Measurements from ENCODE around the gene NYAP2.

Gene NYAP2

DNA sequence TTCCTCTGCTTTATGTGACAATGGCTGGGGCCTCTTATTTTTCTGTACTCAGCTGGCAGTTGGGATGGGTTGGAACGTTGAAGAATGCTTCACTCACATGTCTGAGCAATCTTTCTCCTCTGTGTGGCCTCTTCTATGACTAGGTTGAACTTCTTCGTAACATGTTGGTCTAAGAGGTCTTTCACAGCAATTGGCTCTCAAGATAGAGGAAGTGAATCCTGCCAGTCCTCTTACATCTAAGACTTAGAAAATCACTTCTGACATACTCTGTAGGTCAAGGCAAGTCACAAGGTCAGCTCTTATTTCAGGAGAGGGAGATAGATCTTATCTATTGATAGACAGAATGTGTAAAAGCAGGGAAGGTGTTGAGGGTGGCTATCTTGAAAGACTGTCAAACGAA, 174.1 kb downstream of the NYAP2 start:
- TF ChIP-seq, protein P1, sequence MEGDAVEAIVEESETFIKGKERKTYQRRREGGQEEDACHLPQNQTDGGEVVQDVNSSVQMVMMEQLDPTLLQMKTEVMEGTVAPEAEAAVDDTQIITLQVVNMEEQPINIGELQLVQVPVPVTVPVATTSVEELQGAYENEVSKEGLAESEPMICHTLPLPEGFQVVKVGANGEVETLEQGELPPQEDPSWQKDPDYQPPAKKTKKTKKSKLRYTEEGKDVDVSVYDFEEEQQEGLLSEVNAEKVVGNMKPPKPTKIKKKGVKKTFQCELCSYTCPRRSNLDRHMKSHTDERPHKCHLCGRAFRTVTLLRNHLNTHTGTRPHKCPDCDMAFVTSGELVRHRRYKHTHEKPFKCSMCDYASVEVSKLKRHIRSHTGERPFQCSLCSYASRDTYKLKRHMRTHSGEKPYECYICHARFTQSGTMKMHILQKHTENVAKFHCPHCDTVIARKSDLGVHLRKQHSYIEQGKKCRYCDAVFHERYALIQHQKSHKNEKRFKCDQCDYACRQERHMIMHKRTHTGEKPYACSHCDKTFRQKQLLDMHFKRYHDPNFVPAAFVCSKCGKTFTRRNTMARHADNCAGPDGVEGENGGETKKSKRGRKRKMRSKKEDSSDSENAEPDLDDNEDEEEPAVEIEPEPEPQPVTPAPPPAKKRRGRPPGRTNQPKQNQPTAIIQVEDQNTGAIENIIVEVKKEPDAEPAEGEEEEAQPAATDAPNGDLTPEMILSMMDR (conservative IDR thresholded peaks at IDR 0.05): no peak
- no peak for TF ChIP-seq ZFX (IDR thresholded peaks at IDR 0.05)
- H3K27ac ChIP-seq: no peak overlapping the region

DNA sequence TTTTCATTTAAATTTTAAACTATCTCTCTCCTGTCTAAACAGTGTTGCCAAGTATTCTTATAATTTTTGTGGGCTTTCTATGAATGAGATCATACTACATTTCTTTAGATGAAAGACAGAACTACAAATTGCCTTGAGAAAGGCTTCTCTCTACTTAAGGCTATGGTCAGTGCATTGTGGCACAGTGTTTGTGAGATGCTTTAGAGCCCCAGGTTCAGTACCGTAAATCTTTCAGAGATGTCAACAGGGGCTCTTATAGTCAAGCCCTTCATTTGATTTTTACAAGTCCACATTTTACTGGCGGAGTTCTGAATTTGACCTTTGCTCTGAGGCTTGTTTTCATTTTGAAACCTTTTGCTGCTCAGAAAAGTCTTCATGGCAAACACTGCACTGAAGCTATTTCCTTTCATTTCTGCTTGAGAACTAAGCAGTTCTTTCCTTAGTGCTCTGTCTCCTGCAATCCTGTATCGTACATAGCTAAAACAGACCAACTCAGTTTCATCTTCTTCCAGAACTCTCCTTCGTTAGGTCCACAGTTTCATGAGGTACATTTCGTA, 175.2 kb downstream of the NYAP2 start:
- H3K27ac ChIP-seq: no peak overlapping the region
- no peak for TF ChIP-seq ZFX (IDR thresholded peaks at IDR 0.05)
- TF ChIP-seq, protein P1 (conservative IDR thresholded peaks at IDR 0.05): no peak

DNA sequence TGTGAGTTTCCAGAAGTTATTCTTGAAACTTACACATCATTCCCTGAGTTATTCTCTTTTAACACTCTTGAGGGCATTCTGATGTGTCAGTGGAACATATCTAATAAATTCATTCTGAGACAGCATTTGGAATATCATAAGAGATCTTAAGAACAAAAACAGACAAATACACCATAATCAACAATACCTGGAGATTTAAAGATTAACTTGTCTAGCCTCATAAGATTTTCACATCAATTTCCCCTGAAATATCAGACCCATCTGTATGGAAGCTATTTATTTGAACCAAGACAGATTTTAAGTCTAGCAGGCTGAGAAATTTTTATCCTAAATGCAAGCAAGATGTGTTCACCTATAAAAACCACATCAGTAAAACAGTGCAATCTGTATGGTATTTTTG, 181.6 kb downstream of the NYAP2 start:
- no peak for TF ChIP-seq ZFX (IDR thresholded peaks at IDR 0.05)
- TF ChIP-seq, protein P1 (conservative IDR thresholded peaks at IDR 0.05): no peak
- H3K27ac ChIP-seq: no peak overlapping the region

DNA sequence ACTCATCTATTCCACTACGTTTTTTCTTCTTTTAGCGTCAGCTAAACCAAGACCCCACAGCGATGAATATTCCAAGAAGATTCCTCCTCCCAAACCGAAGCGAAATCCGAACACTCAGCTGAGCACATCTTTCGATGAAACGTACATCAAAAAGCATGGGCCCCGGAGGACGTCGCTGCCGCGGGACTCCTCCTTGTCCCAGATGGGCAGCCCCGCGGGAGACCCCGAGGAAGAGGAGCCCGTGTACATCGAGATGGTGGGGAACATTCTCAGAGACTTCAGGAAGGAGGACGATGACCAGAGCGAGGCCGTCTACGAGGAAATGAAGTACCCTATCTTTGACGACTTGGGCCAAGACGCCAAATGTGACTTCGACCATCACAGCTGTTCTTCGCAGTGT, 182.4 kb downstream of the NYAP2 start:
- H3K27ac ChIP-seq: no peak overlapping the region
- TF ChIP-seq ZFX (IDR thresholded peaks at IDR 0.05): no peak
- TF ChIP-seq, protein P1 (conservative IDR thresholded peaks at IDR 0.05): no peak

DNA sequence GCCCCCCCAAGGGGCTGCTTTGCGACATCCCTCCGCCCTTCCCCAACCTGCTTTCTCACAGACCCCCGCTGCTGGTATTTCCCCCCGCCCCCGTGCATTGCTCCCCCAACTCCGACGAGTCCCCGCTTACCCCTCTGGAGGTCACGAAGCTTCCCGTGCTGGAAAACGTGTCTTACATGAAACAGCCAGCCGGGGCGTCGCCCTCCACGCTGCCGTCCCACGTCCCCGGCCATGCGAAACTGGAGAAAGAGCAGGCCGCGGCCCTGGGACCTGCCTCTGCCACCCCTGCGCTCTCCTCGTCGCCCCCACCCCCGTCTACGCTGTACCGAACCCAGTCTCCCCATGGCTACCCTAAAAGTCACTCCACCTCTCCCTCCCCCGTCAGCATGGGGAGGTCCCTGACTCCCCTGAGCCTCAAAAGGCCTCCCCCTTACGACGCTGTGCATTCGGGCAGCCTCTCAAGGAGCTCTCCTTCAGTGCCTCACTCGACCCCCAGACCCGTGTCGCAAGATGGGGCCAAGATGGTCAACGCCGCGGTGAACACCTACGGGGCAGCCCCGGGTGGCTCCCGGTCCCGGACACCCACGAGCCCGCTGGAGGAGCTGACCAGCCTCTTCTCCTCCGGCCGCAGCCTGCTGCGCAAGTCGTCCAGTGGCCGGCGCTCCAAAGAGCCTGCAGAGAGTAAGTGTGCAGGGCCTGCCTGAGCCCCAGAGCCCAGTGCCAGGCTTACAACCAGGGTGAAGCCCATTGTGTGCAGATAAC, 183.0 kb downstream of the NYAP2 start:
- TF ChIP-seq, protein P1 (conservative IDR thresholded peaks at IDR 0.05): no peak
- TF ChIP-seq ZFX (IDR thresholded peaks at IDR 0.05): no peak
- no peak overlapping the region for H3K27ac ChIP-seq

DNA sequence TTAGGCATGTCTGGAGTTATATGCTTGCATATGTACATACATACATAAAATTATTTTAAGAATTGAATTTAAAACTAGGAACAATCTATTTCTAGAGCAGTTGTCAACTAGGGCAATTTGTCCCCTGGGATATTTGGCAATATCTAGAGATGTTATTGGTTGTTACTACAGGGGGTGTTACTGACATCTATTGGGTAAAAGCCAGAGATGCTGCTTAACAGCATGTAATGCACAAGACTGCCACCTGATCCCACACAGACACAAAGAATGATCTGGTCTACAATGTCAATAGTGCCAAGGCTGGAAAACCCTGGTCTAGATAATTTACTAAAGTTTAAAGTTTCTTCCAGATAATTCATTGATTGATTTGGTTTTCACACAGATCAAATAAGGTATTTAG, 185.3 kb downstream of the NYAP2 start:
- TF ChIP-seq, protein P1 (conservative IDR thresholded peaks at IDR 0.05): no peak
- no peak for TF ChIP-seq ZFX (IDR thresholded peaks at IDR 0.05)

DNA sequence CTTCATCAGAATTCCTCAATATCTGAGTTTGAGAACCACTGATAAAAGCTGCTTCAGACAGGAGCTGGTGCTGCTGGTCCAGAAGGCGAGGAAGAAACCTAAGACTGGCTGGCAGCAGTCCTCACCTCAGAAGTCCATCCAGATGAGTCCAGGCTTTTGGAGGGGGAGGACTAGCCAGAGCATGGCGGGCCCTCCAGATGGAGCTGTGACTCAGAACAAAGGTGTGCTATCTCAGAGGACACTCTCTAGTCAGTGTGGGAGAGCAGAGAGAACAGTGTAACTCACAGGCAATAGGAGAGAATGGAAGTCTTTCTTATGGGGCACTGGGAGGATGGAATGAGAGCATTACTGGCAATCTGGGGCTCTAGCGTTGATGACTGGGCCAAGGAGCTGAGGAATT, 191.4 kb downstream of the NYAP2 start:
- H3K27ac ChIP-seq: no peak overlapping the region
- TF ChIP-seq, protein P1 (conservative IDR thresholded peaks at IDR 0.05): no peak
- TF ChIP-seq ZFX (IDR thresholded peaks at IDR 0.05): no peak

More for the DNA sequence above, 185.3 kb downstream of the NYAP2 start:
- no peak overlapping the region for H3K27ac ChIP-seq
